B cell (primary cell): ENCODE measurements around the gene CCK. TPM values are rescaled to one million over a fixed set of nuclear protein-coding genes. Genes with fewer than 3 reads are reported as not detected.
A peak's percentile ranks its signal among the peaks of the same experiment; 100 is the strongest.

Source experiments
- ATAC-seq: fragments of 200-7000 bp; cut with Tn5 transposase; one replicate; pipeline ENCODE4 v1.10.0; 2021; ENCODE audit warnings: low read depth, mild to moderate bottlenecking, moderate number of reproducible peaks, moderate library complexity
- CTCF ChIA-PET: fragments of 350-600 bp; sonication (Branson Sonifier 250); formaldehyde crosslinking; loops from one replicate; lab custom pipeline; 2021; ENCODE audit warnings: antibody characterized with exemption, inconsistent platforms; lab: Charles Lee
- POLR2A ChIA-PET: fragments of 350-600 bp; sonication (Branson Sonifier 250); formaldehyde crosslinking; loops from one replicate; lab custom pipeline; 2021; ENCODE audit warnings: antibody characterized with exemption; lab: Charles Lee
- DNase-seq: peaks from one replicate; pipeline ENCODE4 v3.0.0; 2013
- H2AFZ ChIP-seq: 2 replicates; pipeline ENCODE4 v1.6.1; 2012; ENCODE audit warnings: mild to moderate bottlenecking, low read depth, low read length; ENCODE audit not compliant: insufficient read depth, poor library complexity, severe bottlenecking
- H3K27ac ChIP-seq, 2 donors: 1 replicate in 1 of 2; 2 replicates in 1 of 2; pipeline ENCODE4 v1.5.1; 2012 to 2013; ENCODE audit warnings: low read length in 2 of 2, mild to moderate bottlenecking in 2 of 2, moderate library complexity in 1 of 2
- H3K27me3 ChIP-seq, 4 experiments: fragments of 200-600 bp in 1 of 4; sonication (generic) in 1 of 4; replicated peaks in 1 of 4; 1 replicate in 2 of 4; 2 replicates in 2 of 4; pipeline versions ENCODE4 v1.6.1 to v1.7.0; 2013 to 2016; ENCODE audit warnings: low read length in 3 of 4, mild to moderate bottlenecking in 2 of 4, mixed read lengths in 1 of 4, moderate library complexity in 1 of 4; ENCODE audit not compliant: insufficient read depth in 4 of 4, control insufficient read depth in 3 of 4; ENCODE audit errors: control extremely low read depth in 1 of 4
- H3K36me3 ChIP-seq, 2 experiments: replicated peaks in 1 of 2; 1 replicate in 1 of 2; 2 replicates in 1 of 2; pipeline versions ENCODE4 v1.6.1 to v1.7.1; 2013; ENCODE audit warnings: low read length in 1 of 2; ENCODE audit not compliant: insufficient read depth in 2 of 2, control insufficient read depth in 1 of 2; ENCODE audit errors: control extremely low read depth in 1 of 2, extremely low read depth in 1 of 2
- H3K4me1 ChIP-seq, 2 donors: fragments of 200-600 bp in 1 of 2; sonication (generic) in 1 of 2; 1 replicate in 1 of 2; 2 replicates in 1 of 2; pipeline versions ENCODE4 v1.5.1 to v1.6.1; 2013 to 2017; ENCODE audit warnings: low read length in 2 of 2; ENCODE audit not compliant: control insufficient read depth in 2 of 2, insufficient read depth in 2 of 2
- H3K4me2 ChIP-seq: replicated peaks from 2 replicates; pipeline ENCODE3; 2012; ENCODE audit warnings: mild to moderate bottlenecking, low read depth, low read length; ENCODE audit not compliant: poor library complexity, severe bottlenecking
- H3K4me3 ChIP-seq, 5 experiments: fragments of 200-600 bp in 1 of 5; sonication (generic) in 1 of 5; 1 replicate in 3 of 5; 2 replicates in 2 of 5; pipeline versions ENCODE4 v1.5.1 to v1.7.0; 2011 to 2016; ENCODE audit warnings: low read length in 4 of 5, mild to moderate bottlenecking in 4 of 5, low read depth in 2 of 5, control low read depth in 1 of 5, moderate library complexity in 1 of 5; ENCODE audit not compliant: insufficient read depth in 1 of 5; ENCODE audit errors: control extremely low read depth in 1 of 5, extremely low read depth in 1 of 5
- H3K79me2 ChIP-seq: fragments of 200-600 bp; sonication (generic); one replicate; pipeline ENCODE4 v1.6.0; 2016; ENCODE audit warnings: low read length; ENCODE audit not compliant: control insufficient read depth, insufficient read depth
- H3K9ac ChIP-seq: fragments of 200-600 bp; sonication (generic); 2 replicates; pipeline ENCODE4 v1.6.1; 2017; ENCODE audit warnings: mild to moderate bottlenecking, low read length, moderate library complexity
- H3K9me3 ChIP-seq, 3 donors: one replicate each; pipeline versions ENCODE4 v1.6.1 to v1.7.1; 2013; ENCODE audit warnings: low read length in 2 of 3; ENCODE audit not compliant: control insufficient read depth in 2 of 3, insufficient read depth in 1 of 3; ENCODE audit errors: control extremely low read depth in 1 of 3
- H4K20me1 ChIP-seq: 2 replicates; pipeline ENCODE4 v1.6.0; 2012; ENCODE audit warnings: mild to moderate bottlenecking, low read length; ENCODE audit not compliant: insufficient read depth, control insufficient read depth, poor library complexity, severe bottlenecking
- H3K27ac Mint-ChIP-seq: one replicate; pipeline ENCODE4 v1.8.0; 2021; ENCODE audit warnings: mixed read lengths
- H3K27me3 Mint-ChIP-seq: one replicate; pipeline ENCODE4 v1.8.0; 2021; ENCODE audit warnings: mixed read lengths
- H3K4me1 Mint-ChIP-seq: one replicate; pipeline ENCODE4 v1.8.0; 2021; ENCODE audit warnings: mixed read lengths
- H3K4me3 Mint-ChIP-seq: one replicate; pipeline ENCODE4 v1.8.0; 2021; ENCODE audit warnings: mixed read lengths
- H3K9me3 Mint-ChIP-seq: one replicate; pipeline ENCODE4 v1.8.0; 2022; ENCODE audit warnings: mixed read lengths; ENCODE audit not compliant: insufficient read depth
- EZH2 ChIP-seq: IDR thresholded peaks from 2 replicates; pipeline ENCODE4 v1.6.1; 2012; ENCODE audit warnings: borderline replicate concordance, low read depth, mild to moderate bottlenecking, moderate library complexity, low read length; ENCODE audit not compliant: insufficient read depth, poor library complexity, severe bottlenecking
- WGBS: methylation state at CpG from one replicate; pipeline ENCODE4 v1.1.5; 2013; ENCODE audit warnings: missing lambda C conversion rate; ENCODE audit not compliant: insufficient coverage; 5-methylcytosine and 5-hydroxymethylcytosine counted together
- intact Hi-C: fragments of 100-400 bp; cut with micrococcal nuclease; formaldehyde crosslinking; loops from one replicate; pipeline ENCODE4 v1.10.0; 2022
- polyA plus RNA-seq: library from polyadenylated mRNA; depleted of rRNA; stranded (reverse); fragments of >200 nt; gene quantifications from 2 replicates; pipeline ENCODE4 v1.2.3, GENCODE V29; 2012
- total RNA-seq, 2 donors: library from RNA; stranded (reverse); fragments of 120-200 nt in 1 of 2; gene quantifications; 1 replicate in 1 of 2; 2 replicates in 1 of 2; pipeline versions ENCODE4 v1.2.3 to v1.2.4, GENCODE V29; 2013 to 2022
- TF ChIP-seq, protein P1 (sequence below): fragments of 200-600 bp; IDR thresholded peaks from one replicate; pipeline ENCODE4 v1.8.0; 2022; ENCODE audit warnings: antibody characterized with exemption, mild to moderate bottlenecking

Gene CCK
- total and polyA plus RNA-seq, 2 donors (not counting 1 experiment from before 2014, with no cell fraction given) = not detected

DNA sequence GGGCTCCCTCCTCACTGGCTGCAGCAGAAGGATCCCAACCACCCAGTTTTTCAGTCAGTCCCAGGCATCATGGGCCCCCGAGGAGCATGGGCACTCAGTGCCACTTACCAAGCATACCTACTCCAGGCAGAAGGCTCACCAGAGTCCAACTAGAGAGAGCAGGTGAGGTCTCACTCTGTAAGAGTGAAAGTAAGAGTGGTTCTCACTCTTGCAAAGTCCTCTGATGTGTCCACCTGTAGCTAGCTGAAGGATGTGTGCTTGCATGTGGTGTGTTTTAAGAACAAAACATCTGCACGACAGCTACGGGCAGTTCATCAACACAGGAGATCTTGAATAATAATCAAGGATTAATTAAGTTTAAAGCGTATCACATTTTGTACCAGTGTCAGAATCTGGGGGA is 49.7 kb downstream of the CCK start:
- TF ChIP-seq, protein P1, sequence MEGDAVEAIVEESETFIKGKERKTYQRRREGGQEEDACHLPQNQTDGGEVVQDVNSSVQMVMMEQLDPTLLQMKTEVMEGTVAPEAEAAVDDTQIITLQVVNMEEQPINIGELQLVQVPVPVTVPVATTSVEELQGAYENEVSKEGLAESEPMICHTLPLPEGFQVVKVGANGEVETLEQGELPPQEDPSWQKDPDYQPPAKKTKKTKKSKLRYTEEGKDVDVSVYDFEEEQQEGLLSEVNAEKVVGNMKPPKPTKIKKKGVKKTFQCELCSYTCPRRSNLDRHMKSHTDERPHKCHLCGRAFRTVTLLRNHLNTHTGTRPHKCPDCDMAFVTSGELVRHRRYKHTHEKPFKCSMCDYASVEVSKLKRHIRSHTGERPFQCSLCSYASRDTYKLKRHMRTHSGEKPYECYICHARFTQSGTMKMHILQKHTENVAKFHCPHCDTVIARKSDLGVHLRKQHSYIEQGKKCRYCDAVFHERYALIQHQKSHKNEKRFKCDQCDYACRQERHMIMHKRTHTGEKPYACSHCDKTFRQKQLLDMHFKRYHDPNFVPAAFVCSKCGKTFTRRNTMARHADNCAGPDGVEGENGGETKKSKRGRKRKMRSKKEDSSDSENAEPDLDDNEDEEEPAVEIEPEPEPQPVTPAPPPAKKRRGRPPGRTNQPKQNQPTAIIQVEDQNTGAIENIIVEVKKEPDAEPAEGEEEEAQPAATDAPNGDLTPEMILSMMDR = no peak
- no peaks in the 10 kb centered on the region for H3K27me3 Mint-ChIP-seq
- Histone ChIP-seq H3K79me2 (peaks cover 4% of the 10 kb centered on the region), H3K27me3 (no peaks in the 10 kb centered on the region), H3K4me3 (peak overlapping the region in 1 of 5 experiments; percentile 3), H2AFZ (no peak overlapping the region), H3K9ac (no peak overlapping the region), H3K9me3 (no peaks in the 10 kb centered on the region), H3K36me3 (peaks cover 0 to 68% of the 10 kb centered on the region in 2 experiments), H4K20me1 (no peaks in the 10 kb centered on the region), H3K4me2 (peak overlapping the region; percentile 46), H3K4me1 (peaks cover 47 to 49% of the 10 kb centered on the region in 2 donors), H3K27ac (peak overlapping the region; percentile 26 to 48)
- DNase-seq = no peak
- intact Hi-C loops = no loop called here
- peaks cover 61% of the 10 kb centered on the region for H3K4me1 Mint-ChIP-seq
- POLR2A ChIA-PET = interaction anchor here (0.7 kb wide), 1 partner anchor 1975 kb away, joined by 6 read pairs; no protein-coding TSS in a partner anchor
- CTCF ChIA-PET = interaction anchor here (0.9 to 1.0 kb wide), 2 partner anchors 13 to 25 kb away, joined by 3 read pairs; no protein-coding TSS in a partner anchor
- H3K27ac Mint-ChIP-seq = peak overlapping the region; percentile 64
- H3K9me3 Mint-ChIP-seq = no peaks in the 10 kb centered on the region
- H3K4me3 Mint-ChIP-seq = peak overlapping the region; percentile 9
- ATAC-seq = peak; percentile 7
- no CpG with 5 or more reads among the region's 4 CpGs for WGBS

DNA sequence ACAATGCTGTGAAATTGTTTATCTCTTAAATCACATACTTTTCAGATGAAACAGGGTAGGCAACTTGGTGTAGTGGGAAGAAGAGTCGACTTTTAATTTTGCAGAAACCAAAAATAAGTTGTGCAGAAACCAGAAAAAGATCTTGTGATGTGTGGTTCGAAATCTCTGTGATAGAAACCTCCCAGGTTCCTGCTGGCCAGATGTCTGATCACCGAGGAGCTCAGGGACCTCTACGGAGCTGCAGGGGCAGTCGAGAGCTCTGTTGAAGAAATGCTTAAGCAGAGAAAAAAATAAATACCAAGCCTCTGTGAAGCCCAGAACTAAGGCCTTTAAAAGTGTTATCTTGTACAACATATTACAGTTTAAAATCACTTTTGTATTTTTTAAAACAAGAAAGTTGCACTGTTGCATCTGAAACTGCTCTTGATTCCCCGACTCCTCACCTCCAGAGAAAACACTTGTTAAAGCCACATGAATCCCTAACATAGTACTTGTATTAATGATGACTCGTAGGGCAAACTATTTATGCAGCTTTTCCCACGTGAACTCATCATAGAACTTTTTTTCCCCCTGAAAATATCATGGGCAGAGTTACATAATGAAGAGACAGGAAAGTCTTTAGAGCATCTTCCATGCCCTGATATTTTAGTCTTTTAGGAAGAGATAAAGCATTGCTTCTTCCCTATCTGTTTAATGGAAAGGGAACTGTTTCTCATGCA is 51.3 kb downstream of the CCK start:
- Histone ChIP-seq H3K9ac (no peak overlapping the region), H2AFZ (no peak overlapping the region), H3K36me3 (peaks cover 0 to 68% of the 10 kb centered on the region in 2 experiments), H3K4me3 (no peak overlapping the region), H3K4me2 (peak overlapping the region; percentile 45), H3K27me3 (no peaks in the 10 kb centered on the region), H3K27ac (peak overlapping the region in 1 of 2 donors; percentile 45), H4K20me1 (no peaks in the 10 kb centered on the region), H3K9me3 (no peaks in the 10 kb centered on the region), H3K4me1 (peaks cover 47 to 49% of the 10 kb centered on the region in 2 donors), H3K79me2 (peaks cover 4% of the 10 kb centered on the region)
- H3K4me3 Mint-ChIP-seq = peak overlapping the region; percentile 37
- 5% methylated on average over 4 of the region's 8 CpGs for WGBS
- H3K27ac Mint-ChIP-seq = peak overlapping the region; percentile 62
- DNase-seq (no peak), ATAC-seq (no peak)
- CTCF ChIA-PET = interaction anchor here (0.9 to 2.9 kb wide), 3 partner anchors 23 to 320 kb away, joined by 3 to 13 read pairs (median 4); no protein-coding TSS in a partner anchor
- intact Hi-C loops = no loop called here
- POLR2A ChIA-PET = no interaction called here
- TF ChIP-seq, protein P1 = no peak
- no peak for TF ChIP-seq EZH2
- H3K27me3 Mint-ChIP-seq = no peaks in the 10 kb centered on the region
- peaks cover 61% of the 10 kb centered on the region for H3K4me1 Mint-ChIP-seq
- H3K9me3 Mint-ChIP-seq = no peaks in the 10 kb centered on the region
